Mesothelial cell of epicardium (in vitro differentiated cells): Measurements from ENCODE around the gene ITGAE. TPM values are rescaled to one million over a fixed set of nuclear protein-coding genes. Genes with fewer than 3 reads are reported as not detected.
"Not testable (repeated sequence)": the region's sequence is repeated elsewhere in the genome, so short reads cannot be mapped to it uniquely, and the experiment has no call there.

Experiments
- DNase-seq, 2 experiments: peaks; one replicate each; pipeline ENCODE4 v3.0.0; 2021; ENCODE audit warnings: low spot score in 2 of 2; ENCODE audit not compliant: unreplicated experiment in 2 of 2
- H3K27ac Mint-ChIP-seq: 2 replicates; pipeline ENCODE4 v1.8.0; 2021; ENCODE audit warnings: mixed read lengths
- H3K27me3 Mint-ChIP-seq: 2 replicates; pipeline ENCODE4 v1.8.0; 2021; ENCODE audit warnings: low read depth, mixed read lengths
- H3K36me3 Mint-ChIP-seq: 2 replicates; pipeline ENCODE4 v1.8.0; 2021; ENCODE audit warnings: mixed read lengths
- H3K4me1 Mint-ChIP-seq: 2 replicates; pipeline ENCODE4 v1.8.0; 2021; ENCODE audit warnings: mixed read lengths
- H3K4me3 Mint-ChIP-seq: 2 replicates; pipeline ENCODE4 v1.8.0; 2021; ENCODE audit warnings: mild to moderate bottlenecking, moderate library complexity, mixed read lengths
- H3K9me3 Mint-ChIP-seq: 2 replicates; pipeline ENCODE4 v1.8.0; 2021; ENCODE audit warnings: mixed read lengths
- CTCF ChIP-seq: fragments of 200-600 bp; sonication (generic); IDR thresholded peaks from one replicate; pipeline ENCODE4 v1.5.0; 2021; ENCODE audit warnings: antibody characterized with exemption; ENCODE audit not compliant: unreplicated experiment
- total RNA-seq: library from RNA; stranded (reverse); gene quantifications from 3 replicates; pipeline ENCODE4 v1.2.1, GENCODE V29; 2021

ITGAE gene
- total RNA-seq, 1 donor from 2014 or later = 20.4 TPM

DNA sequence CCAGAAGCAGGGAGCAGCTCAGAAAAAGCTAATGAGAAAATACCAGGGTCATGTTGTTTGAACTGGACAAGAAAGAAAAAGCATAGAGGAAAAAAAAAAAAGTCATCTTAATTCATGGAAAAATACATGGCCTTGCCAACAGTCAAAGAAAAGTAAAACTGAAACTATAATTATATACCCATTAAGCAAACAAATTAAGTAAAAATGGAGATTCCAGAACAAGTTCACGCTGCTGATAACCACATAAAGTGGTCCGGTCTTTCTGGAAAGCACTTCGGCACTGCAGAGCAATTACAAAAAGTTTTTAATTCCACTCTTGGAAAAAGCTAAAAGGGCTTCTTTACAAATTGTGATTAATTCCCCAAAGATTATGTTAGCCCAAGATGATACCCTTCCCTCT is 92.6 kb downstream of the ITGAE start:
- no peaks in the 10 kb centered on the region for H3K4me1 Mint-ChIP-seq
- TF ChIP-seq CTCF = no peak
- no peak for DNase-seq
- no peak overlapping the region for H3K4me3 Mint-ChIP-seq
- no peaks in the 10 kb centered on the region for H3K27me3 Mint-ChIP-seq
- H3K9me3 Mint-ChIP-seq = no peaks in the 10 kb centered on the region
- no peak overlapping the region for H3K27ac Mint-ChIP-seq
- peaks cover 4% of the 10 kb centered on the region for H3K36me3 Mint-ChIP-seq

- not testable (repeated sequence) for H3K27me3 Mint-ChIP-seq, H3K4me3 Mint-ChIP-seq, H3K9me3 Mint-ChIP-seq, H3K4me1 Mint-ChIP-seq, H3K27ac Mint-ChIP-seq, DNase-seq, H3K36me3 Mint-ChIP-seq
Measured at GRCh38 chr17:3705718-3705984, 95.3 kb downstream of the ITGAE start.

DNA sequence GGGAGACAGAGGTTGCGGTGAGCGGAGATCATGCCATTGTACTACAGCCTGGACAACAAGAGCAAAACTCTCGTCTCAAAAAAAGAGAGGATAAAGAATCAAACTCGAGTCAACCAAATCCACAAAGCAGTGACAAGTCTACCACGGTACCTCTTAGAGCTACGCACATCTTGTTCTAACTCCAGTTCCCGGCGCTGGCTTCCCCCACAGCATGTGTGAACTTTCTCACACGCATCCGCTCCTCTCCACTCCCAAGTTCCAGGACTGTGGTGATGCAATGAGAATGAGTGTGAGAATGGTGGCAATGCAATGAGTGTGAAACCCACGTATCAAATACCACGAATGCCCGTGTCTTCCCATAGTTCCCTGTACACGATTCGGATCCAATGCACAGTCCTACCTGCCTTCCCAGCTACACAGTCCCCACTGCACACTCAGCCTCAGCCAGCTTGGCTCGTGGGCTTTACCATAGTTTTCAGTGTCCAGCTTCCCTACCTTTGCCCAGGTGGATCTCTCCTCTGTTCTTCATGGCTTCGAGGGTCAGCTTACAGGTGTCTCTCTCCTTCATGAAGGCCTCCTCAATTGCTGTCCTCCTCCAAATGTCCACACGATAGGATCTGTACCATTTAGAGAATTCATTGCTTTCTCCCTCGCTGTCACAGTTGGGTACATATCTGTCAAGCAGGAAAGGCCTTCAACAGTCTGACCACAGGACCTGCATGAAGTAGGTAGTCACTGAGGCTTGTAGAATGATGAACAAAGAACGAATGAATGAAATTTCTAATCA is 95.9 kb downstream of the ITGAE start:
- H3K36me3 Mint-ChIP-seq = peaks cover 4% of the 10 kb centered on the region
- H3K4me3 Mint-ChIP-seq = no peak overlapping the region
- H3K27me3 Mint-ChIP-seq = peaks cover 6% of the 10 kb centered on the region
- H3K4me1 Mint-ChIP-seq = no peaks in the 10 kb centered on the region
- no peak for DNase-seq
- H3K9me3 Mint-ChIP-seq = peaks cover 3% of the 10 kb centered on the region
- H3K27ac Mint-ChIP-seq = no peak overlapping the region
- no peak for TF ChIP-seq CTCF

DNA sequence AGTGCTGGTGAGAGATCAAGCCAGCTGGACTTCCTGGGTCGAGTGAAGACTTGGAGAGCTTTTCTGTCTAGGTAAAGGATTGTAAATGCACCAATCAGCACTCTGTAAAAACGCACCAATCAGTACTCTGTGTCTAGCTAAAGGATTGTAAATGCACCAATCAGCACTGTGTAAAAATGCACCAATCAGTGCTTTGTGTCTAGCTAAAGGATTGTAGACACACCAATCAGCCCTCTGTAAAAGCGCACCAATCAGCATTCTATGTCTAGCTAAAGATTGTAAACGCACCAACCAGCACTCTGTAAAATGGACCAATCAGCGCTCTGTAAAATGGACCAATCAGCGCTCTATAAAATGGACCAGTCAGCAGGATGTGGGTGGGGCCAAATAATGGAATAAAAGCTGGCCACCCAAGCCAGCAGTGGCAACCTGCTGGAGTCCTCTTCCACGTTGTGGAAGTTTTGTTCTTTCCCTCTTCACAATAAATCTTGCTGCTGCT is 98.9 kb downstream of the ITGAE start:
- H3K27ac Mint-ChIP-seq, DNase-seq, H3K9me3 Mint-ChIP-seq, H3K4me3 Mint-ChIP-seq, H3K4me1 Mint-ChIP-seq, H3K36me3 Mint-ChIP-seq: not testable (repeated sequence)
- H3K27me3 Mint-ChIP-seq = peaks cover 25% of the 10 kb centered on the region

GRCh38 chr17:3699951-3700350 is 101.0 kb downstream of the ITGAE start:
- no peak overlapping the region for H3K4me3 Mint-ChIP-seq
- H3K36me3 Mint-ChIP-seq = peaks cover 4% of the 10 kb centered on the region
- H3K4me1 Mint-ChIP-seq = peaks cover 5% of the 10 kb centered on the region
- no peak for DNase-seq
- H3K27ac Mint-ChIP-seq = no peak overlapping the region
- no peak for TF ChIP-seq CTCF
- peaks cover 3% of the 10 kb centered on the region for H3K9me3 Mint-ChIP-seq
- peaks cover 46% of the 10 kb centered on the region for H3K27me3 Mint-ChIP-seq

- peaks cover 62% of the 10 kb centered on the region for H3K27me3 Mint-ChIP-seq
Measured at GRCh38 chr17:3698139-3698538, 102.8 kb downstream of the ITGAE start.

More at GRCh38 chr17:3698139-3698538, 102.8 kb downstream of the ITGAE start:
- no peak for TF ChIP-seq CTCF
- no peak for DNase-seq
- peaks cover 3% of the 10 kb centered on the region for H3K9me3 Mint-ChIP-seq
- H3K36me3 Mint-ChIP-seq = peaks cover 4% of the 10 kb centered on the region
- no peak overlapping the region for H3K4me3 Mint-ChIP-seq
- H3K27ac Mint-ChIP-seq = no peak overlapping the region
- peaks cover 7% of the 10 kb centered on the region for H3K4me1 Mint-ChIP-seq
